Peyer's patch (tissue), 4 donors: ENCODE measurements around the gene MPC1.

Experiments used
- CTCF ChIP-seq, 6 experiments: fragments of 450-650 bp in 4 of 6; fragments of 200-600 bp in 2 of 6; sonication (generic) in 1 of 6; IDR thresholded peaks; one replicate each; pipeline ENCODE4 v1.5.1; 2017 to 2019; ENCODE audit warnings: antibody characterized with exemption in 6 of 6, mild to moderate bottlenecking in 3 of 6, moderate library complexity in 1 of 6
- POLR2A ChIP-seq, 2 donors: fragments of 450-650 bp; IDR thresholded peaks; one replicate each; pipeline ENCODE4 v1.5.1; 2017; ENCODE audit warnings: antibody characterized with exemption in 2 of 2, mild to moderate bottlenecking in 2 of 2, moderate library complexity in 2 of 2

DNA sequence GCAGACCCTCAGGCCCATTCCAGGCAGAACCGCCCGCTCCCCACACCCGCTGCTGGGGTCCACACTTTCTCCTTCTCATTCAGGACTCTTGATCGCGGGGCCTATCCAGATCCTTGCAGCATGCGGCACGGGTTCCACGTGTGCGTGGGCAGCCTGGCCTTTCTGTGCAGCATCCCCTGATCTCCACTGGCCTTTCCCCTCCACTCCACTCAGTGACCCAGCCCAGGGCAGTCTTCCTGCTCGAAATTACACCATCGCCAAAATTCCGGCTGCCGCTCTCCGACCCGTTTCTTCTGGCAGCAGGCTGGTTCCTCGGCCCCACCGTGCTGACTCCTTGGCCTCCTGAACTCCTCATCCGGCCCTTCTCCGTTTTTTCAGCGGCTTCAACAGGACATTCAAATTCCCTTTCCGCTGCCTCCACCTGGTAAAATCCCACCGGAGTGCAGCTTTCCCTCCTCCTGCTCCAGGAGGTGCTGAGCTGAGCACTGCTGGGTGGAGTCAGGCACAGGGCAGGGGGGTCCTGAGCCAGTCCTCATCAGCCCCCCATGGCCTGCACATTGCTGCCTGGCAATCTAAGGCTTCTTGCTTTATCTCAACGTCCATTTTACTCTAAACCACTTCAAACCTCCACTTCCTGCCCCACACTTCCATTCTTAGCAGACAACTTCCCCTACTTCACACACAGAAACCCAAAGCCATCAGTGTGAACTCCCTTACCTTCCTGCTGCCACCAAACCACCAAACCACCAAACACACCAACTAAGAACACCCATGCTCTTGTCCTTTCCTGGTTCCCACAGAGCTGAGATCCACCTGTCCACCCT, 49.4 kb downstream of the MPC1 start:
- TF ChIP-seq CTCF (IDR thresholded peaks at IDR 0.05), result no peak
- no peak for TF ChIP-seq POLR2A (IDR thresholded peaks at IDR 0.05)
